Loucy (cell line): ENCODE data around the gene SAMD8.

Source experiments
- H2AFZ ChIP-seq: fragments of 200-600 bp; sonication (generic); 2 replicates; pipeline ENCODE4 v1.6.0; 2016; ENCODE audit warnings: antibody characterized with exemption, mild to moderate bottlenecking, low read length, moderate library complexity
- H3F3A ChIP-seq: fragments of 200-600 bp; 2 replicates; pipeline ENCODE4 v1.6.0; 2016; ENCODE audit warnings: antibody characterized with exemption, low read depth, mild to moderate bottlenecking
- H3K27me3 ChIP-seq: fragments of 200-600 bp; sonication (generic); 2 replicates; pipeline ENCODE4 v1.6.1; 2014; ENCODE audit warnings: low read length, mild to moderate bottlenecking; ENCODE audit not compliant: insufficient read depth, poor library complexity, severe bottlenecking
- H3K36me3 ChIP-seq: fragments of 200-600 bp; sonication (generic); 2 replicates; pipeline ENCODE4 v1.6.1; 2016; ENCODE audit warnings: low read length; ENCODE audit not compliant: insufficient read depth
- H3K4me1 ChIP-seq: fragments of 200-600 bp; sonication (generic); 2 replicates; pipeline ENCODE4 v1.5.1; 2014; ENCODE audit warnings: low read length, mild to moderate bottlenecking; ENCODE audit not compliant: insufficient read depth, poor library complexity, severe bottlenecking
- H3K4me2 ChIP-seq: fragments of 200-600 bp; sonication (generic); 2 replicates; pipeline ENCODE4 v1.6.0; 2014; ENCODE audit warnings: antibody characterized with exemption, low read length, low read depth, mild to moderate bottlenecking; ENCODE audit not compliant: poor library complexity, severe bottlenecking
- H3K4me3 ChIP-seq: fragments of 200-600 bp; sonication (generic); 2 replicates; pipeline ENCODE4 v1.5.1; 2014; ENCODE audit warnings: low read length, mild to moderate bottlenecking, mixed read lengths; ENCODE audit not compliant: poor library complexity, severe bottlenecking
- H3K79me2 ChIP-seq: fragments of 200-600 bp; sonication (generic); 2 replicates; pipeline ENCODE4 v1.6.1; 2014; ENCODE audit warnings: low read length; ENCODE audit not compliant: insufficient read depth
- H3K9ac ChIP-seq: fragments of 200-600 bp; sonication (generic); 2 replicates; pipeline ENCODE4 v1.6.0; 2014; ENCODE audit warnings: mild to moderate bottlenecking, low read depth, low read length, moderate library complexity; ENCODE audit not compliant: poor library complexity, severe bottlenecking
- H3K9me2 ChIP-seq: fragments of 200-600 bp; sonication (generic); replicated peaks from 2 replicates; pipeline ENCODE4 v1.6.1; 2016; ENCODE audit warnings: low read depth, low read length, mixed read lengths
- H3K9me3 ChIP-seq: fragments of 200-600 bp; sonication (generic); 2 replicates; pipeline ENCODE4 v1.6.1; 2014; ENCODE audit warnings: mild to moderate bottlenecking, antibody characterized with exemption, low read length, low read depth; ENCODE audit not compliant: insufficient read depth
- H4K20me1 ChIP-seq: fragments of 200-600 bp; sonication (generic); 2 replicates; pipeline ENCODE4 v1.6.0; 2014; ENCODE audit warnings: antibody characterized with exemption, low read length, mild to moderate bottlenecking; ENCODE audit not compliant: insufficient read depth, poor library complexity, severe bottlenecking
- CTCF ChIP-seq: fragments of 200-600 bp; sonication (generic); conservative IDR thresholded peaks from 2 replicates; pipeline ENCODE4 v1.5.1; 2014; ENCODE audit warnings: mild to moderate bottlenecking, antibody characterized with exemption, low read length
- EZH2phosphoT487 ChIP-seq: fragments of 200-600 bp; IDR thresholded peaks from 2 replicates; pipeline ENCODE4 v1.6.1; 2018; ENCODE audit warnings: antibody characterized with exemption, mild to moderate bottlenecking, moderate library complexity, borderline replicate concordance

The SAMD8 gene

DNA sequence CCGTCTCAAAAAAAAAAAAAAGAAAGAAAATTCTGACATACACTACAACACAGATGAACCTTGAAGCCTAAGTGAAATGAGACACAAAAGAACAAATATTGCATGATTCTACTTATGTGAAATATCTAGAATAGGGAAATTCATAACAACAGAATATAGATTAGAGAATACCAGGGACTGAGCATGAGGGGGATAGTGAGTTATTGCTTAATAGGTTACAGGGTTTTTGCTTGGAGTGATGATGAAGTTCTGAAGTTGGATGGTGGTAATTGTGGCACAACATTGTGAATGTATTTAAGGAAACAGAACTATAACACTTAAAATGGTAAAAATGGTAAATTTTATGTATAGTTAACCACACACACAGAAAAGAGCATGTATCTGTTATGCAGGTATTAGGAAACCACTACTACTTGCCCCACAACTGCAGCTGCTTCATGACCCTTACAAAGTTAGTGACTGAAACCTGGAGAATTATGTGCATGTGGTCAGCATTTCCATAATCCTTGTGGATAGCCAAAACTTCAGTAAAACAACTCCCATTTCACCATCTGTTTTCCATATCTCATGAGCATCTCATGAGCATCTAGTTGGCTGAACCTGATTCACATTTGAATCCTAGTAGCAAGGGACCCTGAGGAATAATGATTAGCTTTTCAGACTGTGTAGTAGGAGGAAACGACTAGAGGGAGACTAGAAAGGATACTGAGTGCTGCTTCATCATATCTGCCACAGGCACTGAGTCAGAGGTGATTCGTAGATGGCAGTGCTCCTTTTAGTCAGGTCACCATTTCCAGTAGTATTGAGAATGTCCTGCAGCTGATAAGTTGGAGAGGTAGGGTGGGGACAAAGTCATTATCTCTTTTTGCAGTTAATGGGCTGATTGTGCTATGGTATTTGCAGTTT is 26.3 kb downstream of the SAMD8 start:
- Histone ChIP-seq H3K4me1 (peaks cover 9% of the 10 kb centered on the region), H3K36me3 (no peaks in the 10 kb centered on the region), H3K9ac (no peak overlapping the region), H4K20me1 (peaks cover 3% of the 10 kb centered on the region), H3K9me2 (no peaks in the 10 kb centered on the region), H3F3A (no peaks in the 10 kb centered on the region), H2AFZ (no peak overlapping the region), H3K79me2 (peaks cover 21% of the 10 kb centered on the region; the same call in 1 of the 2 replicates), H3K9me3 (no peaks in the 10 kb centered on the region), H3K4me3 (no peak overlapping the region), H3K27me3 (no peaks in the 10 kb centered on the region), H3K4me2 (no peak overlapping the region)
- no peak for TF ChIP-seq EZH2phosphoT487
- no peak for TF ChIP-seq CTCF

GRCh38 chr10:75140246-75140645 is 28.8 kb downstream of the SAMD8 start:
- H3K4me3 ChIP-seq = no peak overlapping the region
- no peak overlapping the region for H3K9ac ChIP-seq
- no peaks in the 10 kb centered on the region for H3K9me3 ChIP-seq
- H3K9me2 ChIP-seq = no peaks in the 10 kb centered on the region
- peaks cover 18% of the 10 kb centered on the region; the same call in 1 of the 2 replicates for H3K79me2 ChIP-seq
- no peak overlapping the region for H3K4me2 ChIP-seq
- H3K36me3 ChIP-seq = no peaks in the 10 kb centered on the region
- no peaks in the 10 kb centered on the region for H3K27me3 ChIP-seq
- no peak overlapping the region for H2AFZ ChIP-seq
- TF ChIP-seq EZH2phosphoT487 (no peak), CTCF (no peak)
- no peaks in the 10 kb centered on the region for H3F3A ChIP-seq
- H4K20me1 ChIP-seq = peaks cover 3% of the 10 kb centered on the region
- peaks cover 10% of the 10 kb centered on the region for H3K4me1 ChIP-seq

DNA sequence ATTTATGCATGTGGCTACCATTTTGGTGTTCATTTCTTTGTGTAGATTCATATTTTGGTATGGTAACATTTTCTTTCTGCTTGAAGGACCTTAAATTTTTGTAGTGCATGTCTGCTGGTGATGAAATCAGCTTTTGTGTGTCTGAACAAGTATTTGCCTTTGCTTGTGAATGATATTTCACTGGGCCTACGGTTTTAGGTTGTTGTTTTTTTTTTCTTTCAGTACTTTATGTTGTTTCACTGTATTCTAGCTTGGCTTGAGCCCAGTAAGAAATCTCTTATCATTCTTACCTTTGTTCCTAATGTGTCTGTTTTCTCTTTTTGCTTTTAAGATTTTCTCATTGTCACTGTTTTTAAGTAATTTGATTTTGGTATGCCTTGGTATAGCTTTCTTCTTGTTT is 31.9 kb downstream of the SAMD8 start:
- no peaks in the 10 kb centered on the region for H3K9me3 ChIP-seq
- H3F3A ChIP-seq = no peaks in the 10 kb centered on the region
- H2AFZ ChIP-seq = no peak overlapping the region
- H3K4me2 ChIP-seq = no peak overlapping the region
- no peaks in the 10 kb centered on the region for H3K27me3 ChIP-seq
- peaks cover 6% of the 10 kb centered on the region for H3K4me1 ChIP-seq
- H3K4me3 ChIP-seq = no peak overlapping the region
- H3K9ac ChIP-seq = no peak overlapping the region
- peaks cover 23% of the 10 kb centered on the region; the same call in 1 of the 2 replicates for H3K79me2 ChIP-seq
- H3K36me3 ChIP-seq = no peaks in the 10 kb centered on the region
- no peaks in the 10 kb centered on the region for H4K20me1 ChIP-seq
- no peak for TF ChIP-seq CTCF
- TF ChIP-seq EZH2phosphoT487 = no peak
- no peaks in the 10 kb centered on the region for H3K9me2 ChIP-seq
